Lung (tissue), 12 donors: Measurements from ENCODE around the gene MST1. TPM values are rescaled to one million over a fixed set of nuclear protein-coding genes. Genes with fewer than 3 reads are reported as not detected.

Experiments used
- ATAC-seq: fragments of 200-7000 bp; cut with Tn5 transposase; one replicate; pipeline ENCODE4 v1.9.1; 2020; ENCODE audit warnings: moderate number of reproducible peaks; ENCODE audit not compliant: insufficient read depth, low FRiP score
- DNase-seq, 3 donors: peaks; one replicate each; pipeline ENCODE4 v3.0.0-alpha.2; 2013 to 2017
- H3K27ac ChIP-seq, 2 donors: one replicate each; pipeline ENCODE4 v1.5.1; 2013; ENCODE audit warnings: mild to moderate bottlenecking in 2 of 2, moderate library complexity in 2 of 2, control low read depth in 1 of 2, inconsistent platforms in 1 of 2, low read depth in 1 of 2, low read length in 1 of 2
- H3K27me3 ChIP-seq, 3 donors: one replicate each; pipeline ENCODE4 v1.5.1; 2013; ENCODE audit warnings: low read length in 2 of 3; ENCODE audit not compliant: control insufficient read depth in 3 of 3, insufficient read depth in 3 of 3
- H3K36me3 ChIP-seq, 4 donors: one replicate each; pipeline ENCODE4 v1.5.1; 2013; ENCODE audit warnings: low read length in 4 of 4, mild to moderate bottlenecking in 1 of 4, moderate library complexity in 1 of 4; ENCODE audit not compliant: control insufficient read depth in 4 of 4, insufficient read depth in 4 of 4
- H3K4me1 ChIP-seq, 5 donors: one replicate each; pipeline ENCODE4 v1.5.1; 2013; ENCODE audit warnings: low read length in 5 of 5, mild to moderate bottlenecking in 2 of 5, moderate library complexity in 1 of 5; ENCODE audit not compliant: control insufficient read depth in 5 of 5, insufficient read depth in 5 of 5
- H3K4me3 ChIP-seq: one replicate; pipeline ENCODE4 v1.5.1; 2013; ENCODE audit warnings: mild to moderate bottlenecking, control low read depth, moderate library complexity
- H3K9ac ChIP-seq, 2 donors: one replicate each; pipeline ENCODE4 v1.5.1; 2013; ENCODE audit warnings: low read length in 2 of 2, control low read depth in 1 of 2; ENCODE audit not compliant: insufficient read depth in 1 of 2
- H3K9me3 ChIP-seq, 4 donors: one replicate each; pipeline ENCODE4 v1.5.1; 2013; ENCODE audit warnings: low read length in 3 of 4, mild to moderate bottlenecking in 1 of 4, moderate library complexity in 1 of 4; ENCODE audit not compliant: control insufficient read depth in 4 of 4, insufficient read depth in 3 of 4
- CTCF ChIP-seq: IDR thresholded peaks from 2 replicates; pipeline ENCODE4 v1.5.1; 2012; ENCODE audit warnings: mild to moderate bottlenecking; ENCODE audit errors: control extremely low read depth, extremely low read depth
- WGBS, 2 donors: extraction: QIAGEN DNeasy Blood & Tissue Kit; methylation state at CpG; one replicate each; pipeline ENCODE4 v1.1.7; 2013; 5-methylcytosine and 5-hydroxymethylcytosine counted together
- polyA plus RNA-seq, 2 donors: library from polyadenylated mRNA; stranded (reverse); fragments of 200-250 nt; gene quantifications; one replicate each; pipeline ENCODE4 v1.2.1, GENCODE V29; 2013
- total RNA-seq, 2 donors: library from RNA; depleted of rRNA in 1 of 2; stranded (reverse); fragments of >200 nt in 1 of 2; gene quantifications; one replicate each; pipeline ENCODE4 v1.2.1, GENCODE V29; 2014 to 2021
- donor health status: control.
- donor health status: control.
- donor health status: Bipolar disorder and iron deficiency.
- donor health status: healthy.
- donor health status: DM: yes; HTN: yes; CAD: no.

MST1 gene
- total and polyA plus RNA-seq, 4 donors, result 8.3 to 27.0 (median 17.2) TPM

- peaks cover 0 to 26% (median 11%) of the 10 kb centered on the region in 5 donors for H3K4me1 ChIP-seq
- no peaks in the 10 kb centered on the region for H3K27me3 ChIP-seq
- peak within 1 kb of the TSS in 1 of 2 donors; percentile 23 for H3K27ac ChIP-seq
- H3K4me3 ChIP-seq, result peak within 1 kb of the TSS; percentile 1
- no peak within 1 kb of the TSS for H3K9ac ChIP-seq
- 0 to 1% methylated on average over 50 of the region's 50 CpGs for WGBS, 2 donors
- DNase-seq (peak; percentile 95 to 96 (median 95)), ATAC-seq (peak; percentile 68)
- H3K36me3 ChIP-seq, result peaks cover 0 to 31% (median 17%) of the 10 kb centered on the region in 4 donors
- H3K9me3 ChIP-seq, result no peaks in the 10 kb centered on the region
- peak; percentile 40 for TF ChIP-seq CTCF
Measured at GRCh38 chr3:49719214-49719884, 30.1 kb upstream of the MST1 start, which contains the start of gene AMIGO3. Gene AMIGO3, minus strand, starts transcription at chr3:49719684. Its CDS starts 219 bp downstream, at chr3:49719465.

- DNase-seq, result peak in 2 of 3 donors; percentile 19 to 27
- ATAC-seq, result no peak
- Histone ChIP-seq H3K36me3 (peaks cover 0 to 31% (median 17%) of the 10 kb centered on the region in 4 donors), H3K9ac (no peak overlapping the region), H3K4me3 (peak overlapping the region; percentile 1), H3K4me1 (peaks cover 0 to 25% (median 11%) of the 10 kb centered on the region in 5 donors), H3K27me3 (no peaks in the 10 kb centered on the region), H3K9me3 (no peaks in the 10 kb centered on the region), H3K27ac (peak overlapping the region in 1 of 2 donors; percentile 23)
- WGBS, 2 donors, result 6 to 10% methylated on average over 33 of the region's 33 CpGs
- no peak for TF ChIP-seq CTCF
Measured at GRCh38 chr3:49718858-49719213, 29.6 kb upstream of the MST1 start.

GRCh38 chr3:49717959-49718857 lies 28.9 kb upstream of the MST1 start:
- Histone ChIP-seq H3K9me3 (no peaks in the 10 kb centered on the region), H3K27ac (no peak overlapping the region), H3K9ac (no peak overlapping the region), H3K4me1 (peaks cover 0 to 25% (median 11%) of the 10 kb centered on the region in 5 donors), H3K36me3 (peaks cover 0 to 31% (median 17%) of the 10 kb centered on the region in 4 donors), H3K27me3 (no peaks in the 10 kb centered on the region), H3K4me3 (no peak overlapping the region)
- WGBS, 2 donors, result 62 to 70% methylated on average over 69 to 75 of the region's 75 CpGs
- DNase-seq, result peak in 1 of 3 donors; percentile 18
- ATAC-seq, result no peak
- TF ChIP-seq CTCF, result no peak
